SJCRH30 (cell line): Measurements from ENCODE around the gene FAM120B. TPM values are rescaled to one million over a fixed set of nuclear protein-coding genes. Genes with fewer than 3 reads are reported as not detected.

Source experiments
- DNase-seq, 2 experiments: peaks; one replicate each; pipeline ENCODE4 v3.0.0-alpha.2; 2015 to 2020
- H3K27ac ChIP-seq: fragments of 250-450 bp; sonication (Bioruptor Pico); 2 replicates; pipeline ENCODE4 v1.5.1; 2020; ENCODE audit warnings: mild to moderate bottlenecking, moderate library complexity
- H3K27me3 ChIP-seq: fragments of 250-450 bp; sonication (Bioruptor Pico); 2 replicates; pipeline ENCODE4 v1.5.1; 2020; ENCODE audit warnings: mild to moderate bottlenecking, moderate library complexity
- H3K36me3 ChIP-seq: fragments of 250-450 bp; sonication (Bioruptor Pico); 2 replicates; pipeline ENCODE4 v1.5.1; 2020; ENCODE audit warnings: mild to moderate bottlenecking, moderate library complexity
- H3K4me1 ChIP-seq: fragments of 250-450 bp; sonication (Bioruptor Pico); 2 replicates; pipeline ENCODE4 v1.5.1; 2020; ENCODE audit warnings: mild to moderate bottlenecking, moderate library complexity
- H3K4me3 ChIP-seq: fragments of 250-450 bp; sonication (Bioruptor Pico); 2 replicates; pipeline ENCODE4 v1.5.1; 2020; ENCODE audit warnings: mild to moderate bottlenecking, moderate library complexity
- H3K9me3 ChIP-seq: fragments of 250-450 bp; sonication (Bioruptor Pico); replicated peaks from 2 replicates; pipeline ENCODE4 v1.5.1; 2020; ENCODE audit warnings: mild to moderate bottlenecking, moderate library complexity
- total RNA-seq: library from RNA; depleted of rRNA; stranded (reverse); fragments of >200 nt; shearing (Covaris generic); gene quantifications from 2 replicates; pipeline ENCODE4 v1.2.3, GENCODE V29; 2014

The FAM120B gene
- total RNA-seq, 1 experiment from 2014 or later: 21.4 TPM

DNA sequence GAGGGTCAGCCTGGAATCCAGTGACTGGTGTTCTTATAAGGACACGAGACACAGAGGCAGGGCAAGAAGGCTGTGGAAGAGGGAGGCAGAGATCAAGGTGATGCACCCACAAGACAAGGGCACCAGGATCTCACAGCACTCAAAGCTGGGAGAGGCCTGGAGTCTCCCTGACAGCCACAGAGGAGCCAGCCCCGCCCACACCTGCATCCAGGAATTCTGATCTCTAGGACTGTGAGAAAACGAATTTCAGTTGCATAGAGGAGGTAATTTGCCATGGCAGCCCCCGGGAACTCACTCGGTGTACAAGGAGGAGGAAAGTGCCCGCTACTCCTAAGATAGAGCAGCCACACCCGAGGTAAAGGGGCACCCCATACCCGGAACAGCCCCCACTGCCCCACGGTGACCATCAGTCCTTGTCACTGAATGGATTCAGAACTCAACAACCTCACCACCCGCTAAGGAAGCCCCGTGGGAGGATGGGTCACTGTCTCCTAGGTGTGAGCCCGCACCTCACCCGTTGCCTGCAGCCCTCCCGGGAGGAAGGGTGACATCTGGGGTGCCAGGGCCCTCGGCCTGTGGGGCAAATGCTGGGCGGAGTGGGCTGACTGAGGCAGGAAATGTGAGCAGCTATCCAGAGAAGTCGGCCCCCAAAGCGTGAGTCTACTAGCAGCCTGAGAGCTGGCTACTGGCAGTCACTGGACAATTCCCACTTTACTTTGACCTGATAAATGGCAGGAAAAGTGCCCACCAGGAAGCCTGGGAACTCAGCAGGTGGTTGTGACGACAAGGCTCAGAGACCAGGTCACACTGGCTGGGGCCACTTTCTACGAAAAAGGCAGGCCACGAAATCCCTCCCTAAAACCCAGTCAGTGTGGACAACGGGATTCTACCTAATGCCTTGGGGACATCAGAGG, 38.1 kb upstream of the FAM120B start:
- Histone ChIP-seq H3K36me3 (no peaks in the 10 kb centered on the region), H3K9me3 (no peaks in the 10 kb centered on the region), H3K4me3 (no peak overlapping the region), H3K27me3 (no peaks in the 10 kb centered on the region), H3K4me1 (peaks cover 40% of the 10 kb centered on the region), H3K27ac (peak overlapping the region; percentile 93)
- no peak for DNase-seq

DNA sequence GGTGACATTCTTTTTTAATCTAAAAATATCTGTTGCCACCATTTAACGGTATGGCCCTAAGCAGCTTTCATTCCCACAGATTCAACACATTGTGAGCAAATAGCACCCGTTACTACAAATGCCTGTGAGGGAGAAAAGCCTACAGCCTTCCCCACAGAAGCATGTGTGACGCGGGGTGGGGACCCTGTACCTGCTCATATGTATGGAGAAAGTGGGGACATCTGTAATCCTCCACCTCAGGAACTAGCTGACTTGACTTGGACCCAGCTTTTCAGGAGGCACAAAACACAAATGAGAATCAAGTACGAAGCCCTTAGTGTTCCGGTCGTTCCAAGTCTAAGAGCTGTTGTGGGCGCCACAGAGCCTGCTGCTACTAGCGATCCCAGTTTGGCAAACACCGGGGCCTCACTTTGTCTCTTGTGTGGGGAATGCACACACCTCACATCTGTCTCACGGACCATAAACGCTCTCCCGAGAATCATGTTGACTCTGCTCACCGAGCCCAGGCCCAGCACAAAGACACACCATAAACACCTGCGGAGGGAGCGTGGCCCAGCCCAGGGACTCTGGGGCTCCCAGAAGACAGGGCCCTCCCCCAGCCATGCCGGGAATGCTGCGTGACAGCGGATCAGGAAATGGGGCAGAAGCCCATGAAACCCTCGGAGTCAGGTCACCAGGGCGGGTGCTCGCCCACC, 37.3 kb upstream of the FAM120B start:
- Histone ChIP-seq H3K4me1 (peaks cover 40% of the 10 kb centered on the region), H3K27ac (peak overlapping the region; percentile 93), H3K27me3 (no peaks in the 10 kb centered on the region), H3K9me3 (no peaks in the 10 kb centered on the region), H3K4me3 (peak overlapping the region; percentile 16), H3K36me3 (no peaks in the 10 kb centered on the region)
- DNase-seq: peak; percentile 66 to 71

DNA sequence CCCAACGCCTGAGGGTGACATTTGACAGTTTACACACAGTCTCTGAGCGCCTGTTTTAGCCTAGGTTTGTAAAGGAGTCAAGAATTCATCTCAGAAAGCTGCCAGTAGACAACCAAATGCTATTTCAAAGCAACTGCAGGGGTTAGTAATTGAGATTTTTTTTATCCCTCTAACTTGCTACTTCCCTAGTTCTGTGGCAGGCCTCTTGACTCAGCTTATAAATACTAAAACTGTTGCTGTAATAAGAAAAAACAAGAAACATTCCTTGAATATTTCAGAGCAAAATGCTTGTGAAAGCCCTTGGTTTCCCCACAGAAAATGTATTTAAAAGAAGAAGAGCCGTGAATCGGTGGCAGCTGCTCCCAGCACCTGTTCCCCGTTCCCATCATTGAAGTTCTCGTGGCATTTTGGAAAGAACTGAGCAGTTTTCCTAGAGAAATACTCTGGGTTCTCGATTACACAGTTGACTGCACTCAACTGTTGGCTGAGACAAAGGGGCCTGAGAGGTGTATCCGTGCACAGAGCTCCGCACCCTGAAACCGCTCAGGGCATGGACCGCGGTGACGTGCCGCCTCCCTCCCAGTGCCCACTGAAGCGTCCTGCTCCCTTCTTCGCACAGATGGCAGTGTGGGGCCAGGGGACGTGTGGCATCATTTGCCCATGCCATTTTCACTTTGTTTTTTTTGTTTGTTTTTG, 36.6 kb upstream of the FAM120B start:
- Histone ChIP-seq H3K36me3 (no peaks in the 10 kb centered on the region), H3K4me3 (peak overlapping the region; percentile 16), H3K27me3 (no peaks in the 10 kb centered on the region), H3K27ac (peak overlapping the region; percentile 93), H3K9me3 (no peaks in the 10 kb centered on the region), H3K4me1 (peaks cover 37% of the 10 kb centered on the region)
- DNase-seq: peak; percentile 78 to 91

DNA sequence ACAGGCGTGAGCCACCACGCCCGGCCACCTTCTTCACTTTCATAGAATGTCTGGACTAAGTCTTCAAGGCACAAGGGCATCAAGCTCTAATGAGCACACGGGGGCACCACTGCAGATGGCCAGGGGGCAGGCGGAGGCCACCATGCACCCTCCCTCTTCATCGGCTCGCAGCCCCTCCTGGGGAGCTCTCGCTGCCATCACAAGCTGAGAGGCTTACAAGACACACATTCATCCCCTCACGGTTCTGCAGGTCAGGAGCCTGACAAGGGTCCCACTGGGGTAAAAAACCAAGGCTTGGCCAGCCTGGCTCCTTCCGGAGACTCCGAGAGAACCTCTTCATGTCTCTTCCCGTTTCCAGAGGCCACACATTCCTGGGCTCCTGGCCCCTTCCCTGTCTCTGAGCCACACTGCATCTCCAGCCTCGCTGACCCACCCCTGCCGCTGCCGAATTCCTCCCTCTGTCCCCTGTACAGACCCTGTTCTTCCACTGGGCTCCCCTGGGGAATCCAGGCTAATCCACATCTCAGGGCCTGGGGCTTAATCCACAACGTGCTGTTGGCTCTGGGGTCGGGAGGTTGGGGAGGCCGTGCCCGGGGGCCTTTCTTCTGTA, 35.5 kb upstream of the FAM120B start:
- H3K4me1 ChIP-seq: peaks cover 31% of the 10 kb centered on the region
- DNase-seq: no peak
- H3K27ac ChIP-seq: peak overlapping the region; percentile 93; the same call in 1 of the 2 replicates
- H3K27me3 ChIP-seq: no peaks in the 10 kb centered on the region
- H3K9me3 ChIP-seq: no peaks in the 10 kb centered on the region
- H3K36me3 ChIP-seq: no peaks in the 10 kb centered on the region
- no peak overlapping the region for H3K4me3 ChIP-seq

DNA sequence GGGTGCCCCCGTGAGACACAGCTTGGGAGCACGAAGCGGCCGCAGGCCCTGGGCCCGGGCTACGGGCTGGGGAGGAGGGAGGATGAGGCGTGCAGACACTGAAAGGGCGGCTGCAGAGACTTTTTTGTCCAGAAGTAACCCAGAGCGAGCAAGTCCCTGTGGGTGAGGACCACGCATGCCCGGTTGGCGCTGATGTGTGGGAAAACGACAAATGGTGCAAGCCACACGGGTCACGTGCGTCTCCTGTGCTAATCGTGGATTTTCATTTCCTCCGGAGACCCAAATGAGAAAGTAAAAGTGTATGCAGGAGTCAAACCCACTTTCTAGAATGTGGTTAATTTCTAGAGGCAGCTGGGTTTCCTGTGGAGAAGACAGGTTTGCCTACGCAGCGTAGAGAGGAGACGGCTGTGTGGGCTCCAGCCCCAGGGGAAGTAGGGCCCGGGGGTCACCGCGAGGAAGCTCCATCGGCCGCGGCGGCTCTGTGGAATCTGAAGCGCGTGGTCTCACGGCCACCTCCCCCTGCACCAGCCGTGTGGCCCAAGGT, 34.7 kb upstream of the FAM120B start:
- H3K4me1 ChIP-seq: peaks cover 31% of the 10 kb centered on the region

DNA sequence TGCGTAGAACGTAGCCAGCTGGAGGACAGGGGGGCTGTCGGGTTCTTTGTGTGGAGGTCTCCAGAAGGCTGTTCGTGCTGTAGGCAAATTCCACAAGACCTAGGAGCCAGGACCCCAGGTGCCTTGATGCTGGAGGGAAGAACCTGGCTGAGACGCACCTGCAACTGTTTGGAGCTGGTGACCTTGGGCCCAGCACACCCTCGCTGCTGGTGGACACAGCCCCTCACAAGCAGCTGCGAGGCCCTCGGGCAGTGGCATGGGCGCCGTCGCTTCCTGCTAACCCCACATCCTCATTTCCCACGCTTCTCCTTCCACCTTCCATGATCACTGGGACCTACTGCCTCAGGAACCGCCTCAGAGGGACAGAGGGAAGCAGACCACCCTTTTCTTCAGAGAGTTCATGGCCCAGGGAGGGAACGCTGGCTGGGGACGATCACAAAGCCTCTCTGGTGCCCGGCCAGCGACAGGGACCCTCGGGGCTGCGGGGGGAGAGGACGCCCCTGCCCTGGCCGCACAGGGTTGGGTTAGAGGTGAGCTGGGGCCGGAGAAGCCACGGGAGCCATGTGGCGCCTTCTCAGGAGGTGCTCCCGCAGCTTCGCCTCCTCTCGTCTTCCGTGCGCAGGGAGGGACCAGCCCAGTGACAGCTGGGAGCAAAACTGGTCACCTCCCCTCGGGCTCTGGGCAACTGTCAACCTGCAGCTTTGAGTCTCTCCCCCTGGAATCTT, 34.1 kb upstream of the FAM120B start:
- H3K27ac ChIP-seq: no peak overlapping the region
- no peak for DNase-seq
- H3K36me3 ChIP-seq: no peaks in the 10 kb centered on the region
- no peak overlapping the region for H3K4me3 ChIP-seq
- no peaks in the 10 kb centered on the region for H3K9me3 ChIP-seq
- no peaks in the 10 kb centered on the region for H3K27me3 ChIP-seq
- peaks cover 31% of the 10 kb centered on the region for H3K4me1 ChIP-seq

More for the DNA sequence above, 34.7 kb upstream of the FAM120B start:
- Histone ChIP-seq H3K36me3 (no peaks in the 10 kb centered on the region), H3K9me3 (no peaks in the 10 kb centered on the region), H3K4me3 (no peak overlapping the region), H3K27ac (no peak overlapping the region), H3K27me3 (no peaks in the 10 kb centered on the region)
- DNase-seq: no peak

DNA sequence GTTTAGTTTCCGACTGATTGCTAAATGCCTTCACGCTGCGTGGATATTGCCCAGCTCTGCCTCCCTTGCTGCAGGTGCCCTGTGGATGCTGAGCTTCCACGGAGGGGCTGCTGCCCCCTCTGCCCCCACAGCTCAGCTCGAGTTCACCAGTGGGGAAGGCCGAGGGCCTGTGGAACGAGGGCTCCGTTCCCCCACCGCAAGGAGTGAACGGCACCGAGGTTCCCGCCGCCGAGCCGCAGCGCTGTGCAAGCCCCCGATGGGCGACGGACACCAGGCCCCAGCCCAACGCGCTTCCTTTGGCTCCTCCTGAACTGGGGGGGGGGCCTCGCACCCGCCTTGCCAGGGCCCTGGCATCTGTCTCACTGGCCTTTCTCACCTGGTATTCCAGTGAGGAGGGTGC, 33.4 kb upstream of the FAM120B start:
- H3K4me1 ChIP-seq: peaks cover 25% of the 10 kb centered on the region

DNA sequence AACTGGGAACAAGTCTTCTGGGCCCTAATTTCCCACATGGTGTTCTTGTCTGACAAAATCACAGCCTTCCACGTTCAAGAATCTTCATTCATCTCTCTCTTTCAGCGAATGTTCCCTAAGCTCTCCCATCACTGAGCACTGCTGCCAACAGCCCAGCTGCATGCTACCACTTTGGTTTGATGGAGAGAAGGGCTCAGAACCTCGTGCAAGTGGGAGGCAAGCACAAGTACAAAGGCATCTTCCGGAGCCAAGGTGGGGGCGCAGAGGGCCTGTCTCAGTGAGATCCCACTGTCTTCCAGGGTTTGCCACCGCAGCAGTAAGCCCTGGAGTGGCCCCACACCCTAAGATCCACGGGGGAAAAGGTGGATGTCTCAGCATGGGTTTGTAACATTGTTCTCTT, 32.9 kb upstream of the FAM120B start:
- Histone ChIP-seq H3K9me3 (no peaks in the 10 kb centered on the region), H3K4me3 (no peak overlapping the region), H3K27me3 (no peaks in the 10 kb centered on the region), H3K36me3 (no peaks in the 10 kb centered on the region), H3K27ac (no peak overlapping the region), H3K4me1 (peaks cover 21% of the 10 kb centered on the region)
- DNase-seq: no peak

More for the DNA sequence above, 33.4 kb upstream of the FAM120B start:
- H3K27me3 ChIP-seq: no peaks in the 10 kb centered on the region
- no peak overlapping the region for H3K27ac ChIP-seq
- no peak for DNase-seq
- no peaks in the 10 kb centered on the region for H3K9me3 ChIP-seq
- no peaks in the 10 kb centered on the region for H3K36me3 ChIP-seq
- no peak overlapping the region for H3K4me3 ChIP-seq

DNA sequence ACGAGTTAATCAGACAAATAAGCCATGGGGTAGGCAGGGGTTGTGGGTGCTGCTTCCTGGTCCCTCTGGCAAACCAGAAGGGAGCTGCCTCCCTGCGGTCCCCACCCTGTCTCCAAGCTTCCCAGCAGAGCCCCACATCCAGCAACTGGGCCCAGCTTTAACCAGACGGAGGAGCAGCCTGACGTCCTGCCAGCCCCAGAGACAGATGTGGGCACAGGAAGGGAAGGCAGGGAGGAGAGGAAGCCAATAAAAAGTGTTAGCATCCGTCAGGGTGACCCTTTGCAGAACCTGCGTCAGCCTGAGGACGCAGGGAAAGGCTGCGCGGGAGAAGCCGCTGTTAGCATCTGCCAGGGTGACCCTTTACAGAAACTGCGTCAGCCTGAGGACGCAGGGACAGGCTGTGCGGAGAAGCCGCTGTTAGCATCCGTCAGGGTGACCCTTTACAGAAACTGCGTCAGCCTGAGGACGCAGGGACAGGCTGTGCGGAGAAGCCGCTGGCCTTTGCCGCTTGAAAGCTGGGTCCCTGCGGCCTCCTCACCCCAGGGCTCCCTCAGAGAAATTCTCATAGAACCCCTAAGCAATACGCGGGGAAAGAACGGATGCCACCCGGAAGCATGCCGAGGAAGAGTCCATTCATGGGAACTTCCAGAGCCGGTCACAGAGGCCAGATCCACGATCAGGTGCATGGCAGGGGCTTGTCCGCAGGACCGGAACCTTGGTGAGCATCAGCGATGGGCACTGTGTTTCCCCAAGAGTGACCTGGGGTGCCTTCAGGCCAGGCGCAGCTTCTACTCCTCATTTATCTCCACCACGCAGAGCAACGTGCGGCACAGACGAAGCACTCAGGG, 31.6 kb upstream of the FAM120B start:
- Histone ChIP-seq H3K4me3 (no peak overlapping the region), H3K27ac (no peak overlapping the region), H3K9me3 (no peaks in the 10 kb centered on the region), H3K36me3 (no peaks in the 10 kb centered on the region), H3K27me3 (no peaks in the 10 kb centered on the region), H3K4me1 (peaks cover 18% of the 10 kb centered on the region)
- DNase-seq: no peak

DNA sequence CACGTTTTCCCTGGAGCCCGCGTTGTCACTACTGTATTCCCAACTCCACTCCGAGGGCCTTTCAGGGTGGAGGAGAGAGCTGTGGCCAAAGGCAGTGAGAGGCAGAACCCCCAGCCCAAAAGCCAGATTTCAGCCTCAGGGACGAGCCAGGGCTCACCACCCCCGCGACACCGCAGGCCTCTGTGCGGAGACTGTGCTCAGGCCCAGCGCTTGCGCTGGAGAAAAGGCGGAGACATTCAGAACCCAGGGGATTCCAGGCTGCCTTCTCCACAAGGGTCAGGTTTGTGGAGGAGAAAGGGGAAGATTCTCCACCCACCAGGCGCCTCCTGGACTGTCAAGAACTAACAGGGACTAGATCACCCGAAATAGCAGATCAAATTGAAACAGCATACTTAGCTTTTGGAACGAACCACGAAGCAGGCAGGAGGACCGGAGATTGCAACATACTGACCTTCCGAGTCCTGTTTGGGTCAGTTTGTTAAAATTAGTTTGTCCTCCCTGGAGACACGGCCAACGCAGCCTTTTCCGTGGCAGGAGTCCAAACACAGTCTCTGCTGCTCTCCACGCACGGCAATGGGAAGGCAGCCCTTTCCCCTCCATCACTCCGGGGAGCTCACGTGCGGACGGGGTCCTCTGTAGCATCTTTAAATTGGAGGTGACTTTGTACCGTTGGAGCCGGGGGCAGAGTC, 30.0 kb upstream of the FAM120B start:
- Histone ChIP-seq H3K36me3 (no peaks in the 10 kb centered on the region), H3K27ac (no peak overlapping the region), H3K27me3 (no peaks in the 10 kb centered on the region), H3K4me3 (no peak overlapping the region), H3K9me3 (no peaks in the 10 kb centered on the region), H3K4me1 (peaks cover 10% of the 10 kb centered on the region)
- no peak for DNase-seq

DNA sequence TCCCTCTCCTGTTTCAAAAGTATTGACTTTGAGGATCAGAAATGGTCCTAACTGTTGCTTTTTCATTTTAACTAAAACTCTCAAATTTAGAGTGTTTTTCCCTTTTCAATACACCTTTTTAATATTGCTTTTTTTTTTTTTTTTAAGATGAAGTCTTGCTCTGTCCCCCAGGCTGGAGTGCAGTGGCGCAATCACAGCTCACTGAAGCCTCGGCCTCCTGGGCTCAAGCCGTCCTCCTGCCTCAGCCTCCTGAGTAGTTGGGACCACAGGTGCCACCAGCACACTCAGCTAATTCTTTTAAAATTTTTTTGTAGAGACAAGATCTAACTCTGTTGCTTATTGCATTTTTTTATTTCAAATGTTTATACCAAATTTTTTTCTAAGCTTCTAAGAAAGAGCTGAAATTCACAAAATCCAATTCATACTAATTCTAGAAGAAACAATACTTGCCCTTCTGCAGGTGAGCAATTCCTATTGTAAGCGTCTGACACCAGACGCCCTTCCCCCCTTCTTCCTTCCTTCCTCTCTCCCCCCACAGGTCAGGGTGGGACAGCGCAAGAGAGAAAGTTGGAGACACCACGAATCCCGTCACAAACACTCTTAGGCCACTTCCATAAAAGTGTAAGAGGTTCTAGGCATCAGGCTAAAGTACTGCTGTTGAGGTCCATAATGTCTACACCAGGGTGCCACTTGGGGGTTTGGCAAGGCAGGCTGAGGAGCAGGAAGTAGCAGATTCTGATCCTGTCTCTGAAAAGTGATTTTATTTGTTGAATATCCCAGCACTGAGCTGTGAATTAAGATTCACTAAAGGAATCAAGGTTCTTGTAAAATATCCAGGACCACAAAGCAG, 28.4 kb upstream of the FAM120B start:
- DNase-seq: no peak
- Histone ChIP-seq H3K4me1 (peaks cover 10% of the 10 kb centered on the region), H3K27me3 (no peaks in the 10 kb centered on the region), H3K36me3 (peaks cover 14% of the 10 kb centered on the region; the same call in 1 of the 2 replicates), H3K4me3 (no peak overlapping the region), H3K9me3 (no peaks in the 10 kb centered on the region), H3K27ac (no peak overlapping the region)

DNA sequence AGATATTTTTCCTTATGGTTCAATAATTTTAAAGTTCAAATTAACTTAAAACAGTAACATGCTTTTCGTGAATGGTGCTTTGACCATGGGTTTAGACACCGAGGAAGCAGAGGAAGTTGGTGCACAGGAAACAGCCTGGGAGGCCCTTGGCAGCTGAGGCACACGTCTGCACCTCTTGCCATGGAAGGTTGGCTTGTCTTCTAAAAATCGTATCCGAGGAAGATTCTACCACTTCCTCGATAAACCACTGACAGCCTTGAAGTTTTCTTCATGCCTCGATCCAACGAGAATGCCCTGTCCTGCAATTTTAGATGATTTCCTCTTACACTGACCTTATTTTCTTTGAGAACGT, 27.8 kb upstream of the FAM120B start:
- H3K9me3 ChIP-seq: no peaks in the 10 kb centered on the region
- no peak overlapping the region for H3K4me3 ChIP-seq
- peaks cover 15% of the 10 kb centered on the region; the same call in 1 of the 2 replicates for H3K36me3 ChIP-seq
- no peak overlapping the region for H3K27ac ChIP-seq
- H3K27me3 ChIP-seq: no peaks in the 10 kb centered on the region
- no peak for DNase-seq
- peaks cover 10% of the 10 kb centered on the region for H3K4me1 ChIP-seq
